ENCODE data around the gene SIM2. TPM values are rescaled to one million over a fixed set of nuclear protein-coding genes. Genes with fewer than 3 reads are reported as not detected.

Gene SIM2
- total RNA-seq, 1 donor from 2014 or later = 0.21 TPM

DNA sequence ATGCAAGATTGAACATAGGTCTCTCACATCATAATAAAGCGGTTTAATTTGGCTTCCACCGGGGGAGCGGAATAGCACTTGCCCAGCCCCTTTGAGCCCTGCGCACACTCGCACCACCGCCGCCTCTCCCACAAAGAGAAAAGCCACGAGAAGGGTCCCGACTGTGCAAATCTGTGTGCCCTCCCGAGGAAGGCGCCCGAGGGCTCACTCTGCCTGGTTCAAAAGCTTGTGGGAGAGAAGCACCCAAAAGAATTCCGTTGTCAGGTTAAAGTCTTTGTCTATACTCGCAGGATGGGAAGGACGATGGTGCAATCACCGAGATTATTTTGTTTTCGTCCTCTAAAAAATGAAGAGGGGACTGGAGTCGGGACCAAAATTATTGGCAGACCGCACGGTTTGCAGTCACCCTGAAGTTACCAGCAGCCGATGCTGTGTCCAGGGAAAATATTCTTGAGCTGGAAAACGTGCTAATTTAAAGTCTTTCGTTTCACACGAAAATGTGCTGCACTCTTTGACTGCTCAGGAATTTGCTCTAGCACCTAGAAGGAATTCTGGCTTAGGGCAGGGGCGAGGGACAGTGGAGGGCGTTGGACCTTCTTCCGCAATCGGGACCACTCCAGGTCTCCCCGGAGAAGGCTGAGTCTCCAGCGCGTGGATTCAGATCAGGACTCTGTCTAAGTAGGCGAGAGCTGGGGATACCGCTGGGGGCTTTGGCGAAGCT, 6.6 kb upstream of the SIM2 start:
- no peak overlapping the region for H3K27ac Mint-ChIP-seq
- H3K27me3 Mint-ChIP-seq (ENCODE audit: low read depth) = peaks cover 87% of the 10 kb centered on the region
- H3K36me3 Mint-ChIP-seq (ENCODE audit: low read depth) = no peaks in the 10 kb centered on the region
- H3K9me3 Mint-ChIP-seq = no peaks in the 10 kb centered on the region
- H3K4me1 Mint-ChIP-seq (ENCODE audit: low read depth) = peaks cover 4% of the 10 kb centered on the region
- intact Hi-C loops (cut with micrococcal nuclease) = loop anchor here (10.0 kb wide), 1 partner anchor 1223 kb away; the partner anchor contains the start of gene KCNJ6
- no peak overlapping the region for H3K4me3 Mint-ChIP-seq (ENCODE audit: low read depth)
- no peak for DNase-seq (ENCODE audit: low spot score)

DNA sequence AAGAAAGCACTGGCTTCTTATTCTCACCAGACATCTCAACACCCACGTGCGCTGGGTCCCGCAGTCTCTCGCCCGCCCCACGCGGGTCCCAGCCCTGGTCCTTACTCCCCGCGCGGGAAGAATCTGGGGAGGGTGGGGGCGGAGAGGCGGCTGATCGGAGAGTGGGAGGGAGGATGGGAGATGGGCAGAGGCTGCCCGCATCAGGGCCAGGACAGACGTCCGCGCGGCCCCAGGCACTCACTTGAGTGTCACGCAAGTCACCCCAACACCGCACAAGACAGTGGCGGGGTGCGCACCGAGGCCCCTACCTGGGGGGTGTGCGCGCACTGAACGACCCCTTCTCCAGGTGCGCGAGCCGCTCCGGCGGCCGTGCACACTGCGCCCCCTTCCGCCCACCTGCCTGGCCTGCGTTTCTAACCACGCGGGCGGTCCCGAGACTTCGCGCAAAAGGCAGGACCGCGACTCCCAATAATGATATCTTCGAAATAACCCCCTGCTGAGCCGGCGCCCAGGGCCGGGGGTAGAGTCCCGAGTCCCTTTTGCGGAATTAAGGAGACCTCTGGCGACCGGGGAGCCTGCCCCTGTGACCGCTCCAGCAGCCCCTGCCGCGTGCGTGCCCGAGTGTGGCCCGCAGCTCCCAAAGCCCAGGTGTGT, 6.0 kb upstream of the SIM2 start:
- Mint-ChIP-seq H3K36me3 (ENCODE audit: low read depth) (no peaks in the 10 kb centered on the region), H3K9me3 (no peaks in the 10 kb centered on the region), H3K4me1 (ENCODE audit: low read depth) (peaks cover 4% of the 10 kb centered on the region), H3K27ac (no peak overlapping the region), H3K4me3 (ENCODE audit: low read depth) (no peak overlapping the region), H3K27me3 (ENCODE audit: low read depth) (peaks cover 85% of the 10 kb centered on the region)
- DNase-seq (ENCODE audit: low spot score) = no peak
- intact Hi-C loops (cut with micrococcal nuclease) = loop anchor here (10.0 kb wide), 1 partner anchor 1222 kb away; the partner anchor contains the start of gene KCNJ6

DNA sequence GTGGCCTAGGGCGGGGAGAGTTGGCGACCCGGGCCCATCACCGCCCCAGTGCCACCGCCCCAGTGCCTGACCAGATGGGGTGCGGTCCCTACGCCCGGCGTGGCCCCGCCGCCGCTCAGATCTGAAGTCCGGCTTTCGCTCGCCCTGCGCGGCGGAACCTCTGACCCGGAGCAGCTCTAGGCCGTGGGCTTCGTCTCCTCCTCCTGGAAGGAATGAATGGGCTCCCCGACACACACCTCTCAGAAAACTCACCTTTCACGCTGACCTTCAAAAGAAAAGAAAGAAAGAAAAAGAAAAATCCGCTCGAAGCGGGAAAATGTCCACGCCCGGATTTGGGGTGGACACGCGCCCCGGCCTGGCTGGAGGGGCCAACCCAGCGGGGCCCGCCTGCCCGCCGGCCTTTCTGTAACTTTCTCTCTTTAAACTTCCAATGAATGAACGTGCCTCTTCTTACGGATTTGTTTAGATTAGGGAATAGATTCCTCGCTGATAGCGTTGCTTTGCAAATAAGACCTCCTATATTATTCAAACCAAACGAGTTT, 5.4 kb upstream of the SIM2 start:
- intact Hi-C loops (cut with micrococcal nuclease) = loop anchor here (2.0 to 10.0 kb wide), 2 partner anchors 17 to 1221 kb away; partner anchors contain the start of gene KCNJ6
- DNase-seq (ENCODE audit: low spot score) = no peak
- no peak overlapping the region for H3K27ac Mint-ChIP-seq
- H3K9me3 Mint-ChIP-seq = no peaks in the 10 kb centered on the region
- no peaks in the 10 kb centered on the region for H3K36me3 Mint-ChIP-seq (ENCODE audit: low read depth)
- no peak overlapping the region for H3K4me3 Mint-ChIP-seq (ENCODE audit: low read depth)
- peaks cover 83% of the 10 kb centered on the region for H3K27me3 Mint-ChIP-seq (ENCODE audit: low read depth)
- peaks cover 4% of the 10 kb centered on the region for H3K4me1 Mint-ChIP-seq (ENCODE audit: low read depth)

DNA sequence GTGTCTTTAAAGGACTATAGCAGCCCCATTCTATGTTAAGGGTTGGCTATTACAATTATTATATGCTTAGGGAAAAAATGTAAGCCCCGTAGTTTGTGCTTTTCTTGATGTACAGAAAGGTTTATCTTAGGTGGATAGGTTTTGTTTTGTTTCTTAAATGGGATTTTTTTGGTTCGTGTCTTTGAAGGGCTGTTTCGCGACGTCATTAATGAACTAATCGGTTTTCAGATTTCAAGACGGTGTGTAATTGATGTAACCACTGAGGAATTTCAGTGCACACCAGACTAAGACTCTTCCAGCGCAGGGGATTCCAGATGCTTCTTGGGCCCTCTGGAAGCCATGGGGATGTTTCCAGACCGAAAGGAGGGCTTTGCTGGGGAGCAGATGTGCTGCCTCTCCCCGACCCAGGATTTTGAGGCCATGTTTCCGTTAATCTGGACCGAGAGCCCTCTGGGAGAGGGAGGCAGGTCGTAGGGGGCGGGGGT, 4.8 kb upstream of the SIM2 start:
- Mint-ChIP-seq H3K4me3 (ENCODE audit: low read depth) (no peak overlapping the region), H3K4me1 (ENCODE audit: low read depth) (peaks cover 4% of the 10 kb centered on the region), H3K27me3 (ENCODE audit: low read depth) (peaks cover 80% of the 10 kb centered on the region), H3K36me3 (ENCODE audit: low read depth) (no peaks in the 10 kb centered on the region), H3K27ac (no peak overlapping the region), H3K9me3 (no peaks in the 10 kb centered on the region)
- no peak for DNase-seq (ENCODE audit: low spot score)
- intact Hi-C loops (cut with micrococcal nuclease) = loop anchor here (2.0 to 10.0 kb wide), 2 partner anchors 17 to 1221 kb away; partner anchors contain the start of gene KCNJ6

DNA sequence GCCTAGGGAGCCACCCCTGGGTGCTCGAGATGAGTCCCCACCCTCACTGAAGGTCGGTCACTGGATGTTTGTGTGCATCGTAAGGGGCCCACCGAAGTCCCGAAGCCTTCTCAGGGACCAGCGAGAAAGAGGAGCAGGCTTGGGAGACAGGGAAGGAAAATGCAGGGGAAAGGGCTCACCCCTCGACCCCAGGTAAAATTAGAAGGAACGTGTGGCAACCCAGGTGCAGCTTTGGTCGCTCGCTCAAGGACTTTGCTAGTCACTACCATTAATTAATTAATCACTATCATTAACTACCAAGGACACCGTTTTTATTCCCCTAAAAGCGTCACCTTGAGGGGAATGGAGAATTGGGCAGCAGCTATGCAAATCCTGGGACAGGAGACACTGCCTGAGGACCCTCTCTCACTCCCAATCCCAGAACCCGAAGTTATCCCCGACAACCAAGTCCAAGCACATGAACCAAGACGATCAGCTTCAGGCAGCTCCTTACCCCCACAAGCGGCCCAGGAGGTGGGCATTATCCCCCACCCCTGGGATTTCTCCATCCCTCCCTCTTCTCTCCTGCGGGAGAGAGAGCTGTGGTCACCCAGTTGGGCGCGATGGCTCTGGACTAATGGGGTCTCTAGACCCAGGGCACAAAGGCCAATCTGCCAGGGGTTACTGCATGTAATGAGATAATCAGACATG, 4.2 kb upstream of the SIM2 start:
- Mint-ChIP-seq H3K9me3 (no peaks in the 10 kb centered on the region), H3K4me1 (ENCODE audit: low read depth) (peaks cover 4% of the 10 kb centered on the region), H3K27ac (no peak overlapping the region), H3K36me3 (ENCODE audit: low read depth) (no peaks in the 10 kb centered on the region), H3K27me3 (ENCODE audit: low read depth) (peaks cover 74% of the 10 kb centered on the region), H3K4me3 (ENCODE audit: low read depth) (no peak overlapping the region)
- DNase-seq (ENCODE audit: low spot score) = no peak
- intact Hi-C loops (cut with micrococcal nuclease) = loop anchor here (2.0 to 10.0 kb wide), 2 partner anchors 16 to 1220 kb away; partner anchors contain the start of gene KCNJ6

DNA sequence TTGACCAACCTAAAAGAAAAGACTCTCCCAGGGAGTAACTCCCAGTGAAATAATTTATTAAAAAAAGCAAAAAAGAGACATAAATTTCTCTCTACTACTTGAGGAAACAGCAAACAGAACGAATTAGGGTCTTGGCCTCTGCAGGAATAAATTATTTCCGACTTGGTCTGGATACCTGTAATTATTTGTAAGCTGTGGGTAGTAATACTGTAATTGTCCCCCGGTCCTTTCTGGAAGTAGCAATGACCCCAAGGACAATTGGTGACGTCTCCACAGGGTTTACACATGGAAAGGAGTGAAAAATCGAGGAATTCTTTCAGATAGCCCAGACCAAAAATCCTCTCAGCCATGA, 3.7 kb upstream of the SIM2 start:
- H3K27ac Mint-ChIP-seq = no peak overlapping the region
- no peaks in the 10 kb centered on the region for H3K36me3 Mint-ChIP-seq (ENCODE audit: low read depth)
- intact Hi-C loops (cut with micrococcal nuclease) = loop anchor here (2.0 to 10.0 kb wide), 2 partner anchors 16 to 1220 kb away; partner anchors contain the start of gene KCNJ6
- H3K4me3 Mint-ChIP-seq (ENCODE audit: low read depth) = no peak overlapping the region
- DNase-seq (ENCODE audit: low spot score) = no peak
- H3K4me1 Mint-ChIP-seq (ENCODE audit: low read depth) = peaks cover 5% of the 10 kb centered on the region
- H3K9me3 Mint-ChIP-seq = no peaks in the 10 kb centered on the region
- peaks cover 72% of the 10 kb centered on the region for H3K27me3 Mint-ChIP-seq (ENCODE audit: low read depth)

DNA sequence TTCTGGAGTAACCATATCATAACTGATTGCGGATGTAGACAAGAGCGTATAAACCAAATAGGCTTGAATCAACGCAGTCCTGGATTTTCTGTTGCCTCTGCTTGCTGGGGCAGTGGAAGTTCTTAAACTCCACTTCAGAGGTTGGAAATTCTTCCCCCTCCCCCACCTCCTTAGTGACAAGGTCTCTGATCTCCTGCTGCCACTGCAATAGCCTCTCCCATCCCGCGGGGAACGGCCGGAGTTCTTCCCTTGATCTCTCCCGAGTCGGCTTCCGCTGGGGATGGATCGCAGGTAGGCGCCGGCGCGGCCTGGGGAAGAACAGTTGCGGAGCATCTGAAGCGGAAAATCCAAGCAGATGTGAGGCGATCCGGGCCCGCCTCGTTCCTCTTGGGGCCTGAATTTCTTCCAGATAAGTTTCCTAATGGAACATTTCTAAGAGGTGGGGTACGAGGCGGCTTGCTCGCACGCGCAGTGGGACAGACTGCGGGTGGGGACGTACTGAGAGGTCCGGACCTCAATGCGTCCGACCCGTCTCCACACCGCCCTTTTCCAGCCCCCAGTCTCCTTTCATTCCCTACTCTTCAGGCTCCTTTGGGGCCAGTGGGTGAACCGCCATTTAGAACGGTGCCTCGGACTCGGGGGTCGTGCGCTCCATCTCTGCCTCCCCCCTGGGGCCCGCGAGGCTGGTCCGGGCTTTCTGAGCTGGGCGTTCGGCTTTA, 3.1 kb upstream of the SIM2 start:
- H3K9me3 Mint-ChIP-seq = no peaks in the 10 kb centered on the region
- H3K4me3 Mint-ChIP-seq (ENCODE audit: low read depth) = no peak overlapping the region
- intact Hi-C loops (cut with micrococcal nuclease) = loop anchor here (2.0 to 10.0 kb wide), 2 partner anchors 15 to 1219 kb away; partner anchors contain the start of gene KCNJ6
- no peak overlapping the region for H3K27ac Mint-ChIP-seq
- H3K36me3 Mint-ChIP-seq (ENCODE audit: low read depth) = no peaks in the 10 kb centered on the region
- H3K4me1 Mint-ChIP-seq (ENCODE audit: low read depth) = peaks cover 10% of the 10 kb centered on the region
- peaks cover 72% of the 10 kb centered on the region for H3K27me3 Mint-ChIP-seq (ENCODE audit: low read depth)
- DNase-seq (ENCODE audit: low spot score) = no peak

DNA sequence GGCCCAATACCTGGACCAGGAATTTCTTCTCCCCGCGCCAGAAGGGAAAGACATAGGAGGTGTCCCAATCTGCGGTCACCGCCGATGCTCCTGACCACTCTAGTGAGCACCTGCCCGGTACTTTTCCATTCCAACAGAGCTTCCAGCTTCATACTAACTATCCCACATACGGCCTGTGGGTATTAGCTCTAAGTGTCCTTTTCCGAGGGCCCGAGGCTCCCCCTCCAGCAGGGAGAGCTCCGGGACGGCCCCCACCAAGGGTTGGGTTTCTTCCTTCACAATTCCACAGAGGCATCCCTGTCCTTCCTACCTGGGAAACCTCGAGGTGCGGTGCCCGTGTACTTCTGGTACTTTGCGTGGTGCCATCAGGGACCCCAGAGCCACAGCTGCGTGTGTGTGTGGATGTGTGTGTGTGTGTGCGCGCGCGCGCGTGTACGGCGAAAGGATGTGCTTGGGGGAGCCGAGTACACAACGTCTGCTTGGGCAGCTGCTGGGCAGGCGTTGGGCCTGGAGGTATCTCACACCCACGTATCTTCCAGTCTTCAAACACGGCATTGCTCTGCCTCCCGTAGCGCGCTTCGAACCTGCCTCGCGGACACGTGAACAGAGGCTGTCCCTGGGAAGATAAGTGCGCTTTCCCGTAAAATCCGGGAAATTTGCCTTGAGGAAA, 2.4 kb upstream of the SIM2 start:
- H3K9me3 Mint-ChIP-seq = no peaks in the 10 kb centered on the region
- no peak overlapping the region for H3K27ac Mint-ChIP-seq
- peaks cover 10% of the 10 kb centered on the region for H3K4me1 Mint-ChIP-seq (ENCODE audit: low read depth)
- no peak for DNase-seq (ENCODE audit: low spot score)
- no peak overlapping the region for H3K4me3 Mint-ChIP-seq (ENCODE audit: low read depth)
- no peaks in the 10 kb centered on the region for H3K36me3 Mint-ChIP-seq (ENCODE audit: low read depth)
- intact Hi-C loops (cut with micrococcal nuclease) = loop anchor here (10.0 kb wide), 1 partner anchor 1218 kb away; the partner anchor contains the start of gene KCNJ6
- peaks cover 70% of the 10 kb centered on the region for H3K27me3 Mint-ChIP-seq (ENCODE audit: low read depth)

DNA sequence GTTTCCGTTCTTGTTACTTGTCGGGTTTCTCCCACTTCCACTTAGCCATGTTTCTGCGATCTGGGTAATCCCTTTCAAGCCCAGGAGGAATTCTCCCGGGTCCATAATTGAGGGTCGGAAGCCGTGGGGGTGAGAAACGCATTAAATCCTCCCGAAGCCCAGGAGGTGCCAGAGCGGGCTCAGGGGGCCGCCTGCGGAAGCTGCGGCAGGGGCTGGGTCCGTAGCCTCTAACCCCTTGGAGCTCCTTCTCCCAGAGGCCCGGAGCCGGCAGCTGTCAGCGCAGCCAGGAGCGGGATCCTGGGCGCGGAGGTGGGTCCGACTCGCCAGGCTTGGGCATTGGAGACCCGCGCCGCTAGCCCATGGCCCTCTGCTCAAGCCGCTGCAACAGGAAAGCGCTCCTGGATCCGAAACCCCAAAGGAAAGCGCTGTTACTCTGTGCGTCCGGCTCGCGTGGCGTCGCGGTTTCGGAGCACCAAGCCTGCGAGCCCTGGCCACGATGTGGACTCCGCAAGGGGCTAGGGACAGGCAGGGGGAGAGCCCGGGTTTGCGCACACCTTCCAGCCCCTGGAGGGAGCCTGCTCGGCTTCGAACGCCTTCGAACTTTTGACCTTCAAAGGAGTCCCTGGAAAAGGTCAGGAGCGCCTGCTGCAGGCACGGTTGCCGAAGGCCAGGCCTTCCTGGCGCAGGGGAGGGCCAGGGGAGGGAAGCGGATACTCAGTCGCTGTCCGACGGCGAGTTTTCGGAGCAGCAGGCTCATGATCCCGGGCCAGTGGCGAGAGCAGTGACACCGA, 1.7 kb upstream of the SIM2 start:
- H3K36me3 Mint-ChIP-seq (ENCODE audit: low read depth) = no peaks in the 10 kb centered on the region
- no peak overlapping the region for H3K4me3 Mint-ChIP-seq (ENCODE audit: low read depth)
- peaks cover 10% of the 10 kb centered on the region for H3K4me1 Mint-ChIP-seq (ENCODE audit: low read depth)
- intact Hi-C loops (cut with micrococcal nuclease) = loop anchor here (10.0 kb wide), 1 partner anchor 1218 kb away; the partner anchor contains the start of gene KCNJ6
- no peak for DNase-seq (ENCODE audit: low spot score)
- H3K9me3 Mint-ChIP-seq = no peaks in the 10 kb centered on the region
- peaks cover 70% of the 10 kb centered on the region for H3K27me3 Mint-ChIP-seq (ENCODE audit: low read depth)
- H3K27ac Mint-ChIP-seq = no peak overlapping the region

DNA sequence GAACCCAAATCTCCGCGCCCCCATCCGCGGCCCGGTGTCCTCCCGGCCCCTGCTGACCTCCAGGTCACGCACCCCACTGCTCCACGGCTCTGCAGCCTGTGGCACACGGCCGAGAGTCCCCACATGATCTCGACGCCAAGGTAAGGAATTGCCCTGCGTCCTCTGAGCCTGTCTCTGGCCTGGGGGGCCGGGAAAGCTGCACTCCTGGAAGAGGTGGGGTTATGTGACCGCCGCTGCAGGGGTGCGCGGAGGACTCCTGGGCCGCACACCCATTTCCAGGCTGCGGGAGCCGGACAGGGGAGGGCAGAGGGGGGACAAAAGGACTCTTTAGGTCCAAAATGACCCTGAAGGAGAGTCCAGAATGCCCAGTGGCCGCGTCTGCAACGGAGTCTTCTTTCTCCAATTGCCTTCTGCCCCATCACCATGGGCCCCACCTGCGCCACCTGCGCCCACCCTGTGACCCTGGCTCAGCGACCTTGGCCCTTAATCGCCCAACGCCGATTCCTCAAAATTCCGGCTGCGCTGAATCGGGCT, 997 bp upstream of the SIM2 start:
- Mint-ChIP-seq H3K27ac (no peak overlapping the region), H3K4me3 (ENCODE audit: low read depth) (no peak overlapping the region), H3K9me3 (no peaks in the 10 kb centered on the region), H3K27me3 (ENCODE audit: low read depth) (peaks cover 70% of the 10 kb centered on the region), H3K4me1 (ENCODE audit: low read depth) (peaks cover 10% of the 10 kb centered on the region), H3K36me3 (ENCODE audit: low read depth) (no peaks in the 10 kb centered on the region)
- intact Hi-C loops (cut with micrococcal nuclease) = loop anchor here (10.0 kb wide), 1 partner anchor 1217 kb away; the partner anchor contains the start of gene KCNJ6
- DNase-seq (ENCODE audit: low spot score) = no peak

Data from activated T-helper 2 cell treated with anti-CD3 and anti-CD28 coated beads, Interferon-gamma antibody, Interleukin-2, Interleukin-4, amounts not matched to agents 10 μg/mL and 5 μg/mL and 100 μg/mL, durations not matched to agents 14 hours and 24 hours and 36 hours (primary cell).